IgD-negative memory B cell (primary cell): ENCODE results near the gene PHKA2. TPM values are rescaled to one million over a fixed set of nuclear protein-coding genes. Genes with fewer than 3 reads are reported as not detected.
"Not testable (repeated sequence)": the region's sequence is repeated elsewhere in the genome, so short reads cannot be mapped to it uniquely, and the experiment has no call there.

Source experiments
- H3K27ac Mint-ChIP-seq, 3 donors: one replicate each; pipeline ENCODE4 v1.8.0; 2020 to 2022; ENCODE audit warnings: mild to moderate bottlenecking in 3 of 3, mixed read lengths in 3 of 3, moderate library complexity in 1 of 3
- H3K27me3 Mint-ChIP-seq: one replicate; pipeline ENCODE4 v1.8.0; 2021; ENCODE audit warnings: mixed read lengths
- H3K36me3 Mint-ChIP-seq: one replicate; pipeline ENCODE4 v1.8.0; 2020; ENCODE audit warnings: mild to moderate bottlenecking, mixed read lengths
- H3K4me1 Mint-ChIP-seq, 3 donors: one replicate each; pipeline ENCODE4 v1.8.0; 2020 to 2022; ENCODE audit warnings: mixed read lengths in 3 of 3, mild to moderate bottlenecking in 1 of 3
- H3K4me3 Mint-ChIP-seq, 4 donors: one replicate each; pipeline ENCODE4 v1.8.0; 2020 to 2022; ENCODE audit warnings: mild to moderate bottlenecking in 4 of 4, mixed read lengths in 4 of 4, moderate library complexity in 3 of 4
- H3K9me3 Mint-ChIP-seq, 3 donors: one replicate each; pipeline ENCODE4 v1.8.0; 2020 to 2021; ENCODE audit warnings: mixed read lengths in 3 of 3, mild to moderate bottlenecking in 1 of 3
- polyA plus RNA-seq: library from polyadenylated mRNA; unstranded; fragments of 300-500 nt; fragmentation: Illumina TruSeq; gene quantifications from one replicate; pipeline ENCODE4 v1.2.3, GENCODE V29; 2021

PHKA2 gene
- polyA plus RNA-seq, 1 donor from 2014 or later: 6.3 TPM

GRCh38 chrX:18992829-18993228, 8.9 kb upstream of the PHKA2 start:
- Mint-ChIP-seq H3K36me3 (no peaks in the 10 kb centered on the region), H3K4me1 (no peaks in the 10 kb centered on the region), H3K27me3 (no peaks in the 10 kb centered on the region), H3K27ac (peak overlapping the region in 1 of 3 donors; percentile 62), H3K9me3 (no peaks in the 10 kb centered on the region), H3K4me3 (no peak overlapping the region)

GRCh38 chrX:18985186-18985435, 1.2 kb upstream of the PHKA2 start:
- Mint-ChIP-seq H3K4me3 (peak overlapping the region; percentile 78 to 95 (median 90)), H3K36me3 (no peaks in the 10 kb centered on the region), H3K27me3 (no peaks in the 10 kb centered on the region), H3K4me1 (peaks cover 4 to 13% (median 9%) of the 10 kb centered on the region in 3 donors), H3K27ac (peak overlapping the region; percentile 81 to 97 (median 93)), H3K9me3 (no peaks in the 10 kb centered on the region)

- Mint-ChIP-seq H3K4me1 (peaks cover 4 to 13% (median 9%) of the 10 kb centered on the region in 3 donors), H3K36me3 (no peaks in the 10 kb centered on the region), H3K27me3 (no peaks in the 10 kb centered on the region), H3K4me3 (peak overlapping the region; percentile 78 to 95 (median 90)), H3K27ac (peak overlapping the region; percentile 81 to 97 (median 93)), H3K9me3 (no peaks in the 10 kb centered on the region)
Observed at GRCh38 chrX:18984381-18985185, 669 bp upstream of the PHKA2 start.

GRCh38 chrX:18981124-18981807, 2.6 kb downstream of the PHKA2 start:
- H3K9me3 Mint-ChIP-seq: no peaks in the 10 kb centered on the region
- no peaks in the 10 kb centered on the region for H3K36me3 Mint-ChIP-seq
- H3K27ac Mint-ChIP-seq: no peak overlapping the region
- H3K27me3 Mint-ChIP-seq: no peaks in the 10 kb centered on the region
- H3K4me1 Mint-ChIP-seq: peaks cover 4 to 13% (median 9%) of the 10 kb centered on the region in 3 donors
- peak overlapping the region in 1 of 4 donors; percentile 84 for H3K4me3 Mint-ChIP-seq

- not testable (repeated sequence) for H3K36me3 Mint-ChIP-seq, H3K4me3 Mint-ChIP-seq, H3K9me3 Mint-ChIP-seq, H3K27ac Mint-ChIP-seq, H3K27me3 Mint-ChIP-seq
- H3K4me1 Mint-ChIP-seq: peaks cover 3 to 11% (median 4%) of the 10 kb centered on the region in 3 donors
Observed at GRCh38 chrX:18980262-18980661, 3.7 kb downstream of the PHKA2 start.

GRCh38 chrX:18974993-18975392, 8.9 kb downstream of the PHKA2 start:
- no peak overlapping the region for H3K4me3 Mint-ChIP-seq
- H3K4me1 Mint-ChIP-seq: peaks cover 0 to 5% (median 1%) of the 10 kb centered on the region in 3 donors
- peaks cover 0 to 9% (median 4%) of the 10 kb centered on the region in 3 donors for H3K9me3 Mint-ChIP-seq
- no peak overlapping the region for H3K27ac Mint-ChIP-seq
- peaks cover 7% of the 10 kb centered on the region for H3K36me3 Mint-ChIP-seq
- H3K27me3 Mint-ChIP-seq: no peaks in the 10 kb centered on the region

GRCh38 chrX:18973527-18974192, 10.3 kb downstream of the PHKA2 start:
- Mint-ChIP-seq H3K36me3 (peaks cover 7% of the 10 kb centered on the region), H3K4me1 (peaks cover 0 to 5% (median 1%) of the 10 kb centered on the region in 3 donors), H3K27me3 (no peaks in the 10 kb centered on the region), H3K9me3 (peaks cover 0 to 9% (median 4%) of the 10 kb centered on the region in 3 donors), H3K4me3 (no peak overlapping the region), H3K27ac (peak overlapping the region in 1 of 3 donors; percentile 94)

GRCh38 chrX:18971506-18971905, 12.4 kb downstream of the PHKA2 start:
- H3K27ac Mint-ChIP-seq: no peak overlapping the region
- no peaks in the 10 kb centered on the region for H3K27me3 Mint-ChIP-seq
- H3K36me3 Mint-ChIP-seq: peaks cover 7% of the 10 kb centered on the region
- peaks cover 0 to 8% (median 3%) of the 10 kb centered on the region in 3 donors for H3K4me1 Mint-ChIP-seq
- no peak overlapping the region for H3K4me3 Mint-ChIP-seq
- H3K9me3 Mint-ChIP-seq: peaks cover 0 to 9% (median 4%) of the 10 kb centered on the region in 3 donors

GRCh38 chrX:18970465-18970864, 13.4 kb downstream of the PHKA2 start:
- Mint-ChIP-seq H3K27ac (no peak overlapping the region), H3K9me3 (peaks cover 0 to 9% (median 4%) of the 10 kb centered on the region in 3 donors), H3K4me1 (peaks cover 0 to 8% (median 1%) of the 10 kb centered on the region in 3 donors), H3K4me3 (no peak overlapping the region), H3K27me3 (no peaks in the 10 kb centered on the region), H3K36me3 (peaks cover 7% of the 10 kb centered on the region)

- Mint-ChIP-seq H3K9me3 (peaks cover 0 to 9% (median 2%) of the 10 kb centered on the region in 3 donors), H3K4me3 (no peak overlapping the region), H3K27ac (no peak overlapping the region), H3K4me1 (peaks cover 0 to 12% (median 3%) of the 10 kb centered on the region in 3 donors), H3K36me3 (peaks cover 5% of the 10 kb centered on the region), H3K27me3 (no peaks in the 10 kb centered on the region)
Observed at GRCh38 chrX:18966624-18967023, 17.3 kb downstream of the PHKA2 start.

- Mint-ChIP-seq H3K36me3 (peaks cover 3% of the 10 kb centered on the region), H3K27me3 (no peaks in the 10 kb centered on the region), H3K27ac (no peak overlapping the region), H3K4me1 (peaks cover 0 to 12% (median 3%) of the 10 kb centered on the region in 3 donors), H3K4me3 (no peak overlapping the region), H3K9me3 (no peaks in the 10 kb centered on the region)
Observed at GRCh38 chrX:18964901-18965300, 19.0 kb downstream of the PHKA2 start.

GRCh38 chrX:18964026-18964425, 19.9 kb downstream of the PHKA2 start:
- H3K36me3 Mint-ChIP-seq: peaks cover 3% of the 10 kb centered on the region
- no peak overlapping the region for H3K4me3 Mint-ChIP-seq
- no peaks in the 10 kb centered on the region for H3K27me3 Mint-ChIP-seq
- H3K27ac Mint-ChIP-seq: peak overlapping the region in 1 of 3 donors; percentile 35
- peaks cover 0 to 2% (median 0%) of the 10 kb centered on the region in 3 donors for H3K9me3 Mint-ChIP-seq
- H3K4me1 Mint-ChIP-seq: peaks cover 0 to 12% (median 3%) of the 10 kb centered on the region in 3 donors

- Mint-ChIP-seq H3K9me3 (peaks cover 0 to 3% (median 0%) of the 10 kb centered on the region in 3 donors), H3K36me3 (peaks cover 5% of the 10 kb centered on the region), H3K4me3 (no peak overlapping the region), H3K4me1 (peaks cover 0 to 11% (median 3%) of the 10 kb centered on the region in 3 donors), H3K27ac (peak overlapping the region in 1 of 3 donors; percentile 26), H3K27me3 (no peaks in the 10 kb centered on the region)
Observed at GRCh38 chrX:18962329-18962728, 21.6 kb downstream of the PHKA2 start.

GRCh38 chrX:18961686-18962085, 22.2 kb downstream of the PHKA2 start:
- Mint-ChIP-seq H3K27ac (no peak overlapping the region), H3K9me3 (peaks cover 0 to 3% (median 0%) of the 10 kb centered on the region in 3 donors), H3K4me1 (peaks cover 0 to 9% (median 2%) of the 10 kb centered on the region in 3 donors), H3K36me3 (peaks cover 5% of the 10 kb centered on the region), H3K27me3 (no peaks in the 10 kb centered on the region), H3K4me3 (no peak overlapping the region)
